GM10266 (cell line): ENCODE results near the gene GAPDHS.

Experiments
- DNase-seq: peaks from one replicate; pipeline ENCODE4 v3.0.0; 2012; ENCODE audit errors: extremely low spot score
- CTCF ChIP-seq: IDR thresholded peaks from 2 replicates; pipeline ENCODE4 v1.5.1; 2012; ENCODE audit warnings: mild to moderate bottlenecking, low read depth; ENCODE audit not compliant: control insufficient read depth, insufficient read depth; ENCODE audit errors: missing control alignments

Gene GAPDHS

GRCh38 chr19:35529241-35530218 lies 3.7 kb upstream of the GAPDHS start:
- DNase-seq: no peak
- no peak for TF ChIP-seq CTCF

- DNase-seq: no peak
- TF ChIP-seq CTCF: no peak
These were observed 2.0 kb upstream of the GAPDHS start for GRCh38 chr19:35531291-35531690.

GRCh38 chr19:35533822-35534392 lies 651 bp downstream of the GAPDHS start:
- no peak for TF ChIP-seq CTCF
- DNase-seq: no peak

- no peak for DNase-seq
- TF ChIP-seq CTCF: no peak
These were observed 1.7 kb downstream of the GAPDHS start for GRCh38 chr19:35534803-35535480.

GRCh38 chr19:35539314-35539713 lies 6.1 kb downstream of the GAPDHS start:
- TF ChIP-seq CTCF: no peak
- no peak for DNase-seq

- no peak for DNase-seq
- no peak for TF ChIP-seq CTCF
These were observed 6.6 kb downstream of the GAPDHS start for GRCh38 chr19:35539850-35540249.
